H1 (cell line): ENCODE results near the gene NBEA. TPM values are rescaled to one million over a fixed set of nuclear protein-coding genes. Genes with fewer than 3 reads are reported as not detected.

Experiments
- CTCF ChIA-PET: fragments of 300-600 bp; sonication (Branson Sonifier 250); formaldehyde crosslinking; loops from one replicate; lab custom pipeline; 2021; ENCODE audit not compliant: partially characterized antibody; lab: Charles Lee
- POLR2A ChIA-PET: fragments of 300-600 bp; sonication (Branson Sonifier 250); formaldehyde crosslinking; loops from one replicate; lab custom pipeline; 2021; ENCODE audit warnings: inconsistent platforms; ENCODE audit not compliant: partially characterized antibody; lab: Charles Lee
- DNase-seq, 2 experiments: peaks; one replicate each; pipeline versions ENCODE4 v3.0.0 to v3.0.0-alpha.2; 2010 to 2022; ENCODE audit warnings: low spot score in 2 of 2, low read depth in 1 of 2, mixed read lengths in 1 of 2
- FAIRE-seq: peaks from 2 replicates; lab custom pipeline; 2011; peaks lifted over from hg19 to GRCh38; lab: Jason Lieb, UNC
- H2AFZ ChIP-seq: 2 replicates; pipeline ENCODE4 v1.8.1; 2012; ENCODE audit warnings: low read length, inconsistent platforms
- H2AK5ac ChIP-seq: 2 replicates; pipeline ENCODE4 v1.6.1; 2013; ENCODE audit warnings: low read depth, low read length
- H2BK120ac ChIP-seq: replicated peaks from 2 replicates; pipeline ENCODE3; 2013; ENCODE audit warnings: low read depth, low read length, inconsistent platforms
- H2BK12ac ChIP-seq: 2 replicates; pipeline ENCODE4 v1.6.1; 2013; ENCODE audit warnings: low read depth, low read length
- H2BK15ac ChIP-seq: 2 replicates; pipeline ENCODE4 v1.6.1; 2013; ENCODE audit warnings: low read length
- H2BK20ac ChIP-seq: 2 replicates; pipeline ENCODE4 v1.6.1; 2013; ENCODE audit warnings: low read length
- H2BK5ac ChIP-seq: 2 replicates; pipeline ENCODE4 v1.6.1; 2013; ENCODE audit warnings: low read depth, low read length
- H3K14ac ChIP-seq: 2 replicates; pipeline ENCODE4 v1.6.1; 2013; ENCODE audit warnings: inconsistent platforms; ENCODE audit not compliant: insufficient read length
- H3K18ac ChIP-seq: 2 replicates; pipeline ENCODE4 v1.6.1; 2013; ENCODE audit warnings: low read length; ENCODE audit errors: extremely low read depth
- H3K23ac ChIP-seq: 2 replicates; pipeline ENCODE4 v1.6.1; 2013; ENCODE audit warnings: inconsistent platforms; ENCODE audit not compliant: insufficient read length
- H3K23me2 ChIP-seq: 2 replicates; pipeline ENCODE4 v1.6.1; 2013; ENCODE audit warnings: low read depth, low read length
- H3K27ac ChIP-seq: 2 replicates; pipeline ENCODE4 v1.6.1; 2011; ENCODE audit warnings: low read depth, low read length, inconsistent platforms
- H3K27me3 ChIP-seq, 4 experiments: replicated peaks in 1 of 4; 1 replicate in 1 of 4; 2 replicates in 3 of 4; pipeline versions ENCODE4 v1.6.1 to v1.8.1; 2011 to 2013; ENCODE audit warnings: low read length in 3 of 4, mild to moderate bottlenecking in 3 of 4, inconsistent platforms in 2 of 4, mixed read lengths in 2 of 4, moderate library complexity in 1 of 4; ENCODE audit not compliant: control insufficient read depth in 3 of 4, insufficient read depth in 3 of 4; ENCODE audit errors: extremely low read depth in 1 of 4
- H3K36me3 ChIP-seq, 4 experiments: 2 replicates each; pipeline versions ENCODE4 v1.6.1 to v1.8.1; 2011 to 2013; ENCODE audit warnings: mild to moderate bottlenecking in 4 of 4, low read length in 3 of 4, moderate library complexity in 2 of 4, control low read depth in 1 of 4, inconsistent platforms in 1 of 4; ENCODE audit not compliant: insufficient read depth in 4 of 4, control insufficient read depth in 2 of 4
- H3K4ac ChIP-seq: replicated peaks from 2 replicates; pipeline ENCODE3; 2013; ENCODE audit warnings: low read length, low read depth, mixed read lengths, inconsistent platforms; ENCODE audit not compliant: insufficient read length
- H3K4me1 ChIP-seq, 4 experiments: replicated peaks in 1 of 4; 1 replicate in 1 of 4; 2 replicates in 3 of 4; pipeline versions ENCODE4 v1.6.1 to v1.8.1; 2011 to 2013; ENCODE audit warnings: low read length in 3 of 4, inconsistent platforms in 2 of 4, mixed read lengths in 1 of 4; ENCODE audit not compliant: insufficient read depth in 4 of 4, control insufficient read depth in 3 of 4
- H3K4me2 ChIP-seq, 2 experiments: 2 replicates each; pipeline versions ENCODE4 v1.6.1 to v1.8.1; 2011 to 2013; ENCODE audit warnings: low read depth in 2 of 2, low read length in 2 of 2, control low read depth in 1 of 2, inconsistent platforms in 1 of 2, mild to moderate bottlenecking in 1 of 2; ENCODE audit not compliant: insufficient read depth in 1 of 2
- H3K4me3 ChIP-seq, 4 experiments: fragments of 200-600, 300-600 bp in 1 of 4; sonication (generic), shearing (Covaris generic), sonication (Bioruptor Twin) in 1 of 4; 2 replicates each; pipeline versions ENCODE4 v1.5.1 to v1.8.1; 2011 to 2016; ENCODE audit warnings: low read length in 4 of 4, low read depth in 3 of 4, control low read depth in 2 of 4, inconsistent platforms in 2 of 4, mild to moderate bottlenecking in 2 of 4, mixed read lengths in 1 of 4, moderate library complexity in 1 of 4; ENCODE audit not compliant: insufficient read depth in 2 of 4; ENCODE audit errors: extremely low read depth in 1 of 4
- H3K56ac ChIP-seq: replicated peaks from 2 replicates; pipeline ENCODE3; 2013; ENCODE audit warnings: low read depth, mild to moderate bottlenecking, mixed read lengths, low read length, inconsistent platforms; ENCODE audit not compliant: insufficient read length
- H3K79me1 ChIP-seq: 2 replicates; pipeline ENCODE4 v1.6.1; 2013; ENCODE audit warnings: low read depth, low read length, control low read depth
- H3K79me2 ChIP-seq, 2 experiments: 2 replicates each; pipeline versions ENCODE4 v1.6.1 to v1.8.1; 2012 to 2013; ENCODE audit warnings: low read length in 2 of 2, mild to moderate bottlenecking in 2 of 2, inconsistent platforms in 1 of 2; ENCODE audit not compliant: insufficient read depth in 2 of 2, control insufficient read depth in 1 of 2
- H3K9ac ChIP-seq, 4 experiments: replicated peaks in 1 of 4; 1 replicate in 1 of 4; 2 replicates in 3 of 4; pipeline versions ENCODE4 v1.6.1 to v1.8.1; 2011 to 2013; ENCODE audit warnings: low read depth in 3 of 4, low read length in 3 of 4, control low read depth in 2 of 4, mild to moderate bottlenecking in 2 of 4, moderate library complexity in 2 of 4, inconsistent platforms in 1 of 4; ENCODE audit errors: extremely low read depth in 1 of 4
- H3K9me3 ChIP-seq, 2 experiments: 2 replicates each; pipeline versions ENCODE4 v1.6.1 to v1.8.1; 2012 to 2013; ENCODE audit warnings: mild to moderate bottlenecking in 2 of 2, moderate library complexity in 2 of 2, control low read depth in 1 of 2, inconsistent platforms in 1 of 2, low read depth in 1 of 2, low read length in 1 of 2, mixed read lengths in 1 of 2; ENCODE audit not compliant: insufficient read depth in 2 of 2
- H4K20me1 ChIP-seq, 2 experiments: replicated peaks in 1 of 2; 2 replicates each; pipeline versions ENCODE3 to v1.8.1; 2011 to 2013; ENCODE audit warnings: inconsistent platforms in 2 of 2, low read length in 2 of 2, mild to moderate bottlenecking in 1 of 2; ENCODE audit not compliant: insufficient read depth in 2 of 2, control insufficient read depth in 1 of 2
- H4K5ac ChIP-seq: 2 replicates; pipeline ENCODE4 v1.6.1; 2013; ENCODE audit warnings: low read length, low read depth, mixed read lengths, inconsistent platforms; ENCODE audit not compliant: insufficient read length
- H4K8ac ChIP-seq: 2 replicates; pipeline ENCODE4 v1.8.0; 2013; ENCODE audit warnings: mild to moderate bottlenecking, moderate library complexity, low read length, inconsistent platforms; ENCODE audit not compliant: insufficient read depth; ENCODE audit errors: extremely low read depth
- H4K91ac ChIP-seq: replicated peaks from 2 replicates; pipeline ENCODE3; 2013; ENCODE audit warnings: low read length, mixed read lengths, inconsistent platforms; ENCODE audit not compliant: insufficient read length
- ATF3 ChIP-seq: IDR thresholded peaks from 2 replicates; pipeline ENCODE4 v1.6.1; 2011; ENCODE audit warnings: low read depth, mild to moderate bottlenecking, low read length; ENCODE audit not compliant: insufficient read depth
- RBBP5 ChIP-seq: IDR thresholded peaks from 2 replicates; pipeline ENCODE4 v1.7.1; 2012; ENCODE audit warnings: low read depth, mild to moderate bottlenecking, inconsistent platforms, low read length, moderate library complexity, borderline replicate concordance
- SP4 ChIP-seq: IDR thresholded peaks from 2 replicates; pipeline ENCODE4 v1.6.1; 2012; ENCODE audit warnings: low read length, inconsistent platforms
- WGBS, 2 experiments: shearing (Covaris generic) in 1 of 2; methylation state at CpG; one replicate each; pipeline versions ENCODE4 v1.1.6 to v1.1.7; 2013 to 2015; ENCODE audit warnings: low lambda C conversion rate in 2 of 2, mixed read lengths in 2 of 2, inconsistent platforms in 1 of 2, low coverage in 1 of 2, missing lambda C conversion rate in 1 of 2; ENCODE audit not compliant: insufficient replicate concordance in 2 of 2, insufficient coverage in 1 of 2, insufficient read length in 1 of 2; ENCODE audit errors: extremely low coverage in 1 of 2, missing lambda C conversion rate in 1 of 2; 5-methylcytosine and 5-hydroxymethylcytosine counted together
- polyA plus RNA-seq, 7 experiments: library from polyadenylated mRNA; depleted of rRNA in 3 of 7; stranded (reverse) in 5 of 7; unstranded in 2 of 7; fragments of >200 nt in 5 of 7; fragments of 200-250 nt in 2 of 7; gene quantifications; 1 replicate in 5 of 7; 2 replicates in 1 of 7; 4 replicates in 1 of 7; pipeline versions ENCODE4 v1.2.1 to v1.2.3, GENCODE V29; 2011 to 2013; ENCODE audit warnings: missing spikeins in 2 of 7, mixed read lengths in 2 of 7
- total RNA-seq: library from RNA; stranded (reverse); fragmentation: NEBNext Ultra II Directional; extraction: Animal tissue kit (Norgen Biotek cat#: 25700); gene quantifications from 2 replicates; pipeline ENCODE4 v1.2.1, GENCODE V29; 2021

Gene NBEA
- total and polyA plus RNA-seq, 2 of the 8 experiments (the other 6 are each of a cell fraction or from before 2014, with no cell fraction given): 14.2 to 21.5 TPM

DNA sequence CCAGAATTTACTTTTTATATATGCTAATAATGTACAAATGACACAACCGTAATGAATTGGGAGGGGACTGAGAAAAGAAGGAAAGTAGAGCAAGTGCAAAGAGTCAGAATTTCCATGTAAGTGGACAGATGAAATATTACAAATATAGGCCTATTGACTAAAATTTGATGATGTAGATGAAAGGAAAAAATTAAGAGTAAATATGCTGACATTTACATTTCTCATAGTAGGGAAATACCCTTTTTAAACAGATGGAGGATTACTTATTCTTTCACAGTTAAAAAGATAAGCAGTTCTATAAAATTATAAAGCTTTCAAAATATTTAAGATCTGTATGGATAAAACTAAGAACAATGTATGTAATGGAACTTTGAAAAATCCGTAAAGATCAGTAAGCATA is 185.4 kb downstream of the NBEA start:
- H2BK12ac ChIP-seq: no peak overlapping the region
- WGBS, 2 experiments: 91% methylated on average over 2 of the region's 2 CpGs; no CpG with 5 or more reads in 1 of the 2 experiments
- H4K20me1 ChIP-seq: no peaks in the 10 kb centered on the region
- no peak overlapping the region for H3K4me3 ChIP-seq
- H3K27ac ChIP-seq: no peak overlapping the region
- H4K8ac ChIP-seq: no peak overlapping the region
- no peak overlapping the region for H2BK15ac ChIP-seq
- H4K91ac ChIP-seq: no peak overlapping the region
- H2AFZ ChIP-seq: no peak overlapping the region
- no peak overlapping the region for H3K9ac ChIP-seq
- DNase-seq (no peak), FAIRE-seq (no peak)
- H2BK20ac ChIP-seq: no peak overlapping the region
- no peak overlapping the region for H3K4me2 ChIP-seq
- TF ChIP-seq RBBP5 (no peak), ATF3 (no peak), SP4 (no peak)
- H2AK5ac ChIP-seq: no peak overlapping the region
- no peak overlapping the region for H3K23ac ChIP-seq
- no peak overlapping the region for H4K5ac ChIP-seq
- H3K56ac ChIP-seq: no peak overlapping the region
- H3K18ac ChIP-seq: no peak overlapping the region
- no peak overlapping the region for H2BK5ac ChIP-seq
- H3K4ac ChIP-seq: no peak overlapping the region
- H3K27me3 ChIP-seq: no peaks in the 10 kb centered on the region
- H2BK120ac ChIP-seq: no peak overlapping the region
- no peaks in the 10 kb centered on the region for H3K79me2 ChIP-seq
- H3K79me1 ChIP-seq: no peaks in the 10 kb centered on the region
- ChIA-PET POLR2A (no interaction called here), CTCF (no interaction called here)
- H3K36me3 ChIP-seq: peaks cover 2 to 9% (median 3%) of the 10 kb centered on the region in 4 experiments; a peak in 3 of 8 replicates
- H3K9me3 ChIP-seq: no peaks in the 10 kb centered on the region
- no peaks in the 10 kb centered on the region for H3K23me2 ChIP-seq
- no peaks in the 10 kb centered on the region for H3K4me1 ChIP-seq
- H3K14ac ChIP-seq: no peak overlapping the region
